Stimulated activated CD8-positive, alpha-beta memory T cell treated with anti-CD3 and anti-CD28 coated beads, Interleukin-4, amount 100 ng/mL, for 24 hours (primary cell): Measurements from ENCODE around the gene TIMM13.
"Not testable (repeated sequence)": the region's sequence is repeated elsewhere in the genome, so short reads cannot be mapped to it uniquely, and the experiment has no call there.

ENCODE experiments used
- DNase-seq: peaks from one replicate; pipeline ENCODE4 v3.0.0-alpha.2; 2020; ENCODE audit warnings: low read depth

TIMM13 gene

DNA sequence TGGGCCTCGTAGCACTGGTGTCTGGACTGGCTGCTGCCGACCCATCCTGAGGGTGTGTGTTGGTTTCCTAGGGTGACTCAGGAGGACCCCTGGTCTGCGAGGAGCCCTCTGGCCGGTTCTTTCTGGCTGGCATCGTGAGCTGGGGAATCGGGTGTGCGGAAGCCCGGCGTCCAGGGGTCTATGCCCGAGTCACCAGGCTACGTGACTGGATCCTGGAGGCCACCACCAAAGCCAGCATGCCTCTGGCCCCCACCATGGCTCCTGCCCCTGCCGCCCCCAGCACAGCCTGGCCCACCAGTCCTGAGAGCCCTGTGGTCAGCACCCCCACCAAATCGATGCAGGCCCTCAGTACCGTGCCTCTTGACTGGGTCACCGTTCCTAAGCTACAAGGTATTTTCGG, 13.8 kb downstream of the TIMM13 start:
- DNase-seq, result no peak

DNA sequence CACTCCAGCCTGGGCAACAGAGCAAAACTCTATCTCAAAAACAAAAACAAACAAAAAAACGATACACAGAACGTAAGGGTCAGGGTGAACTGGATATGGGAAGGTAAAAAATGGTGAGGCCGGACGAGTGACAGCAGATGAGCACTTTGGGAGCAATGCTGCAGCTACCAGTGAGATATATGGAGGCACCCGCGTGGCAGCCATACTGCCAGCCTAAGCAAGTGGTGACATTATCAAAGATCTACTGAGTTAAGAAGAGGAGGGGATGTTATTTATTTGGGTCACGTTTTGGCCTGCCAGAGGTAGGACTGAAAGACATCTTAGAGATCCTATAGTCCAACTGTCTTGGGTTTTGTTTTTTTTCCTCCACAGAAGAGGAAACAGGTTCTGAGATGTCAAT, 14.2 kb downstream of the TIMM13 start:
- no peak for DNase-seq

DNA sequence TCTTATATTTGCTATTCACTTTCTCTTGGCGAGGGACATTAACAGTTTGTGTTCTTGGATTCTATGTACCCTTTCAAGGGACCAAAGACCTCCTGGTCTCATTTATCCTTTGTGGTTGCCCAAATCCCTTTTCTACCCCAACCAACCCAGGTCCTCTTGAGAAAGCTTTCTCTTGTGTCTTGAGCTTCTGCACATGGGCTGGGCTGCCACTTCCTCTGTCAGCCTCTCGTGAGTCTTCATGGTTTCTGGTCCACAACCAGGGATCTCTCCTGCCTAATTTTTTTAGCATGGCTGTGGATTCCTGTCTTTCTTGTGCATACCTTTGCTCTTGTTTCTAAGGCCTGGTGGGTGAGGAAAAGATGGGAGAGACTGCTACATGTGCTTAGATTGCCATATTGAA, 14.9 kb downstream of the TIMM13 start:
- no peak for DNase-seq

DNA sequence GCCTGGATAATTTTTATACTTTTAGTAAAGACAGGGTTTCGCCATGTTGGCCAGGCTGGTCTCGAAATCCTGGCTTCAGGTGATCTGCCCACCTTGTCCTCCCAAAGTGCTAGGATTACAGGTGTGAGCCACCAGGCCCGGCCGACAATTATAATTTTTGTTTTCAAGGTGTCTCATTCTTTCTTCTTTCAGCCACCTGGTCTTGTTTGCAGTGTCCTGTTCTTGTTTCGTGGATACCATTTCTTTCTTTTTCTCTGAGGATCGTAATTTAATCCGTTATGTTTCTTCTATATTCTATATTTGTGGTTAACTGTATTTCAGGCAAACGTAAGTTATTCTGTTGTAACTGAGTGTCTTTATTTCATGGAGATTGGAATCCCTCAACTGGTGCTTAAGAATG, 15.7 kb downstream of the TIMM13 start:
- no peak for DNase-seq

DNA sequence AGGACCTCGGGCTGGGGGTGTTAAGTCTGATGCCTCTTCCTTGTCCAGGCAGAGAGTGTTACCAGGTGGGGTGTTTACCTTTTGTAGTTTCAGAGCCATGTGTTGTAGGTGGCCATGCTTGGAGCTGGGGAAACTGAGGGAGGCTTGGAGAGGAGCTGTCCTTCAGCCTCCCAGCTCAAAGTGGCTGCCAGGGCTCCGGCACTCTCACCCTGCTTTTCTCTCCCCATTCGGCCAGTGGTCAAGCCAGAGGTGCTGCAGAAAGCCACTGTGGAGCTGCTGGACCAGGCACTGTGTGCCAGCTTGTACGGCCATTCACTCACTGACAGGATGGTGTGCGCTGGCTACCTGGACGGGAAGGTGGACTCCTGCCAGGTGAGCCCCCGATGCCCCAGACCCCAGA, 17.4 kb downstream of the TIMM13 start:
- no peak for DNase-seq

DNA sequence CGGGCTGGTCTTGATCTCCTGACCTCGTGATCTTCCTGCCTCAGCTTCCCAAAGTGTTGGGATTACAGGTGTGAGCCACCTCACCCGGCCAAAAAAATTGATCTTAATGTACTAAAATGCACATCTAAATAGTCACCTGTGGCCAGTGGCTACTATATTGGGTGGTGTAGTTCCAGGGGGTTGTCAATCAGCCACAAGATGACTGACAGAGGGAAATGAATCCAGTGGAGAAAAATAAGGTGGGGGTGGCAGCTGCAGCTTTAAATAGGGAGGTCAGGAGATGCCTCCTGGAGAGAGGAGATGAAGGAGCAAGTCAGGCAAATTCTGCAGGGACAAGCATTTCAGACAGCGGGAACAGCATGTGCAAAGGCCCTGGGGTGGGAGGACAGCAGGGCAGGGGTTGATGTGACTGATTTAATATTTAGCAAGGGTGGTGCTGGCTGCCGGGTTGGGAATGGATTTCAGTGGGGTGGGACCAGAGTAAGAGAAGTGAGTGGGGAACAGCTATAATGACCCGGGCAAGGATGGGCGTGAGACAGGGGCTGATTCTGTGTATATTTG, 18.0 kb downstream of the TIMM13 start:
- DNase-seq, result no peak

DNA sequence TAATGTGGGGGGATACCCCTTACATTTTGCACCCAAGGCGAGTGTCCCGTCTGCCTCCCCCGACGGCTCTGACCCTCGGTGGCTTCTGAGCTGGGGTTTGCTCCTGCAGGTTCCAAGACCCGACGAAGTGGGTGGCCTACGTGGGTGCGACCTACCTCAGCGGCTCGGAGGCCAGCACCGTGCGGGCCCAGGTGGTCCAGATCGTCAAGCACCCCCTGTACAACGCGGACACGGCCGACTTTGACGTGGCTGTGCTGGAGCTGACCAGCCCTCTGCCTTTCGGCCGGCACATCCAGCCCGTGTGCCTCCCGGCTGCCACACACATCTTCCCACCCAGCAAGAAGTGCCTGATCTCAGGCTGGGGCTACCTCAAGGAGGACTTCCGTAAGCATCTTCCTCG, 19.1 kb downstream of the TIMM13 start:
- DNase-seq, result no peak

DNA sequence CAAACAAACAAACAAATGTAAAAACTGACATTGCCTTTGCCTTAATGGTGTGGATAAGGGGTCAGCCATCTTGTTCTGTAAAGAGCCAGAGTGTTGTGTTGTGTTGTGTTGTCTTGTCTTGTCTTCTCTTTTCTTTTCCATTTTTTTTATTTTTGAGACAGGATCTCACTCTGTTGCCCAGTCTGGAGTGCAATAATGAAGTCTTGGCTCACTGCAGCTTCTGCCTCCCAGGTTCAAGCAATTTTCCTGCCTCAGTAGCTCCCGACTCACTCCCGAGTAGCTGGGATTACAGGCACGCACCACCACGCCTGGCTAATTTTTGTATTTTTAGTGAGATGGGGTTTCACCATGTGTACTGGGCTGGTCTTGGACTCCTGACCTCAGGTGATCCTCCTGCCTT, 27.8 kb downstream of the TIMM13 start:
- no peak for DNase-seq

DNA sequence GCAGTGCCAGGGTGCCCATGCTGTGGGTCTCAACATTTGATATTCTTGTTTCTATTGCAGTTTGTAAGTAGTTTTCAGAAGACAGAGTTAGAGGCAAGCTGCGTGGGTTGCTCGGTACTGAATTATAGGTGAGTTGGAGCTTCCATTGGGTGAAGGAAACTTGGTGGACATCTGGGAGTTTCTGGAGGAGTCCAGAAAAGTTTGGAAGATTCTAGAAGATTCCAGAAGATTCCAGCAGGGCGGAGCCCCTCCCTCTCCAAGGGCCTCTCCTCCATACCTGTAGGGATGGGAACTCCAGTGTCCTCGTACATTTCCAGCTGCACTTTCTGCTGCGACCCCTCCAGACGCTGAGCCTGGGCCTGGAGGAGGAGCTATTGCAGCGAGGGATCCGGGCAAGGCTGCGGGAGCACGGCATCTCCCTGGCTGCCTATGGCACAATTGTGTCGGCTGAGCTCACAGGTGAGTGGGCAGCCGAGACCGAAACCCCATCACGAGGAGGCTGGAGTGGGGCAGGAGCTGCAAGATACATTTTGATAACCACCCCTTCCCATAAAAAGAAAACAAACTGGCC, 28.6 kb downstream of the TIMM13 start:
- DNase-seq, result no peak

DNA sequence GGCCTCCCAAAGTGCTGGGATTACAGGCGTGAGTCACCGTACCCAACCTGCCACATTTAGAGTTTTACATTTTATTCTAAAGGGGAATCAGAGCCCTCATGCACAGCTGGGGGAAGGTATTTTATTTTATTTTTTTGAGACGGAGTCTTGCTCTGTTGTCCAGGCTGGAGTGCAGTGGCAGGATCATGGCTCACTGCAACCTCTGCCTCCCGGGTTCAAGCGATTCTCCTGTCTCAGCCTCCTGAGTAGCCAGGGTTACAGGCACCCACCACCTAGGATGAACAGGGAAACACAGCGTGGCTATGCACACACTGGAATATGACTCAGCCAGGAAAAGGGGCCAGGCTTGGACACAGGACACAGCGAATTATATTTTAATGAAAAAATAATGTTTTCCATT, 30.2 kb downstream of the TIMM13 start:
- not testable (repeated sequence) for DNase-seq

DNA sequence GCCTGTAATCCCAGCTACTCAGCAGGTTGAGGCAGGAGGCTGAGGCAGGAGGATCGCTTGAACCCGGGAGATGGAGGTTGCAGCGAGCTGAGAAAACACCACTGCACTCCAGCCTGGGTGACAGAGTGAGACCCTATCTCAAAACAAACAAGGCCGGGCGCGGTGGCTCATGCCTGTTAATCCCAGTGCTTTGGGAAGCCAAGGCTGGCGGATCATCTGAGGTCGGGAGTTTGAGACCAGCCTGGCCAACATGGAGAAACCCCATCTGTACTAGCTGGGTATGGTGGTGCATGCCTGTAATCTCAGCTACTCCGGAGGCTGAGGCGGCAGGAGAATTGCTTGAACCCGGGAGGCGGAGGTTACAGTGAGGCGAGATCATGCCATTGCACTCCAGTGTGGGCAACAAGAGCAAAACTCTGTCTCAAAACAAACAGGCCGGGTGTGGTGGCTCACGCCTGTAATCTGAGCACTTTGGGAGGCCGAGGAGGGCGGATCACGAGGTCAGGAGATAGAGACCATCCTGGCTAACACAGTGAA, 32.0 kb downstream of the TIMM13 start:
- not testable (repeated sequence) for DNase-seq

DNA sequence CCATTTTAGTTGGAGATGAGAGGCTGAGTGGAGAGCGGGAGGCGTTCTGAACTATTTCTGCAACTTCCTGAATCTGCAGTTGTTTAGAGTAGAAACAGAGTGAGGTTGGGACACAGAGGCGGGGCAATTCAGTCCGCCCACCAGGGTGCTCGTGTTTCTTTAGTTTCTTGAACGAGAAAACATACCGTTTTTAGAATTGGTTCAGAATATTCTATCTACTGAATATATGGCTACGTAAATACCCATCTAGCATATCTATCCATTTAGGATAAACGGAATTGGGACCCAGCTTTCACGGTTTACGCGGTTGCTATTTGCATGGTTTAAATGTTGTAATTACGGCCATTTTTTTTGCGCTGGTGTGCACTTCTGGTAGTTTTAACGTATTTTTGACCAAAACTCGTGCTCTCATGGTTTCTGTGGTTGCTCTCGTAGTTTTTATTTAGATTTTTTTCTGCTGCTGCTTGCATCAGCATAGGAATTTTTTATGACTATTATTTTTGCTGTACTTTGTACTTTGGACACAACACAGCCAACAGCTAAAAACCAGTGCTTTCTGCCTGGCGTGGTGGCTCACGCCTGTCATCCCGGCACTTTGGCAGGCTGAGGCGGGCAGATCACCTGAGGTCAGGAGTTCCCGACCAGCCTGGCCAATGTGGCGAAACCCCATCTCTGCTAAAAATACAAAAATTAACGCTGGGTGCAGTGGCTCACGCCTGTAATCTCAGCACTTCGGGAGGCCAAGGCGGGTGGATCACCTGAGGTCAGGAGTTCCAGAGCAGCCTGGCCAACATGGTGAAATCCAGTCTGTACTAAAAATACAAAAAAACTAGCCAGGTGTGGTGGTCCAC, 32.7 kb downstream of the TIMM13 start:
- DNase-seq, result no peak

DNA sequence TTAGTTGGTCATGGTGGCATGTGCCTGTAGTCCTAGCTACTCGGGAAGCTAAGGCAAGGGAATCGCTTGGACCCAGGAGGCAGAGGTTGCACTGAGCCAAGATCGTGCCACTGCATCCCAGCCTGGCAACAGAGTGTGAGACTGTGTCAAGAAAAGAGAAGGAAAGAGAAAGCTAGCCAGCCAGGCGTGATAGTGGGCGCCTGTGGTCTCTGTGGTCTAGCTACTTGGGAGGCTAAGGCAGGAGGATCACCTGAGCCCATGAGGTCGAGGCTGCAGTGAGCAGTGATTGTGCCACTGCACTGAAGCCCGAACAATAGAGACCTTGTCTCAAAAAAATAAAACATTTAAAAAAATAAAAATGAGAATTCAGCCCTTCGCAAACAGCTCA, 33.3 kb downstream of the TIMM13 start:
- no peak for DNase-seq

DNA sequence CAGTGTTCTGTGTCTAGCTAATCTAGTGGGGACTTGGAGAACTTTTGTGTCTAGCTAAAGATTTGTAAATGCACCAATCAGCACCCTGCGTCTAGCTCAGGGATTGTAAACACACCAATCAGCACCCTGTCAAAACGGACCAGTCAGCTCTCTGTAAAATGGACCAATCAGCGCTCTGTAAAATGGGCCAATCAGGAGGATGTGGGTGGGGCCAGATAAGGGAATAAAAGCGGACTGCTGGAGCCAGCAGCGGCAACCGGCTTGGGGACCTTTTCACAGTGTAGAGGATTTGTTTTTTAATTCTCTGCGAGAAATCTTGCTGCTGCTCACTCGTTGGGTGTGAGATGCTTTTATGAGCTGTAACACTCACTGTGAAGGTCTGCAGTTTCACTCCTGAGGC, 34.5 kb downstream of the TIMM13 start:
- DNase-seq, result not testable (repeated sequence)

DNA sequence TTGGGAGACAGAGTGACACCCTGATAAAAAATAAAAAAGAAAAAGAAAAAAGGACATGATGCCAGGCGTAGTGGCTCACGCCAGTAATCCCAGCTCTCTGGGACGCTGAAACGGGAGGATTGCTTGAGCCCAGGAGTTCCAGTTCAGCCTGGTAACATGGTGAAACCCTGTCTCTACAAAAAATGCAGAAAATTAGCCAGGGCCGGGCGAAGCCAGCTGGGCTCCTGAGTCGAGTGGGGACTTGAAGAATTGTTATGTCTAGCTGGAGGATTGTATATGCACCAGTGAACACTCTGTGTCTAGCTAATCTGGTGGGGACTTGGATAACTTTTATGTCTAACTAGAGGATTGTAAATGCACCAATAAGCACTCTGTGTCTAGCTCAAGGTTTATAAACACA, 35.0 kb downstream of the TIMM13 start:
- no peak for DNase-seq

DNA sequence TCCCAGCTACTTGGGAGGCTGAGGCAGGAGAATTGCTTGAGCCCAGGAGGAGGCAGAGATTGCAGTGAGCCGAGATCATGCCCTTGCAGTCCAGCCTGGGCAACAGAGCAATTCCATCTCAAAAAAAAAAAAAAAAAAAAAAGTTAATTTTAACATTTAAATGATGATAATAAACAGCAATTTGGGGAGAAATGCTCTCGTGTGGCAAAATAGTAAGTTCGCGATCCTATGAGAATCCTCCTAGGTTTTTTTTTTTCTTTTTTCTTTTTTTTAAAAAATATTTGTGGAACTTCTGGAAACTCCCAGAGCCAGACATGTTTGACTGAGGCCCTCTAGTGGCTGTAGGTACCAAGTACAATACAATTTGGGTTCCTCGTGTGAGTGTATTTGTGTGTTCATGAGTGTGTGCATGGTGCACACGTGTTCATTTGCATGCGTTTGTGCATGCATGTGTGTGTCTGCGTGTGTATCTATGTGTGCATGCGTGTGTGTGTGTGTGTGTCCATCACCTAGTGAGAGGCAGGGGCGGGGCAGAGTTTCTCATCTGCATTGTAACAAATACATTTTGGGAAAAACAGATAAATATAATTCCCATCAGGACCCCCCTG, 36.2 kb downstream of the TIMM13 start:
- peak; percentile 9 for DNase-seq

DNA sequence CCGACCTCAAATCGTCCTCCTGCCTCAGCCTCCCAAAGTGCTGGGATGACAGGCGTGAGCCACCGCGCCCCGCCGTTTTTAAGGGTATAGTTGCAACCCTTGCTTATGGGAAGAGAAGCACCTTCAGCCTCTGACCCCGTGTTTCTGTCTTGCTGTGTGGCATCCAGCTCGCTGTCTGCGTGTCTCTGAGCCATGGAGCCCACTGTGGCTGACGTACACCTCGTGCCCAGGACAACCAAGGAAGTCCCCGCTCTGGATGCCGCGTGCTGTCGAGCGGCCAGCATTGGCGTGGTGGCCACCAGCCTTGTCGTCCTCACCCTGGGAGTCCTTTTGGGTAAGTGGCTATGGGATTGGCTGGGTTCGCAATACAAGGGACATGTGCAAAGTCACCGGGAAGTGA, 37.8 kb downstream of the TIMM13 start:
- no peak for DNase-seq

DNA sequence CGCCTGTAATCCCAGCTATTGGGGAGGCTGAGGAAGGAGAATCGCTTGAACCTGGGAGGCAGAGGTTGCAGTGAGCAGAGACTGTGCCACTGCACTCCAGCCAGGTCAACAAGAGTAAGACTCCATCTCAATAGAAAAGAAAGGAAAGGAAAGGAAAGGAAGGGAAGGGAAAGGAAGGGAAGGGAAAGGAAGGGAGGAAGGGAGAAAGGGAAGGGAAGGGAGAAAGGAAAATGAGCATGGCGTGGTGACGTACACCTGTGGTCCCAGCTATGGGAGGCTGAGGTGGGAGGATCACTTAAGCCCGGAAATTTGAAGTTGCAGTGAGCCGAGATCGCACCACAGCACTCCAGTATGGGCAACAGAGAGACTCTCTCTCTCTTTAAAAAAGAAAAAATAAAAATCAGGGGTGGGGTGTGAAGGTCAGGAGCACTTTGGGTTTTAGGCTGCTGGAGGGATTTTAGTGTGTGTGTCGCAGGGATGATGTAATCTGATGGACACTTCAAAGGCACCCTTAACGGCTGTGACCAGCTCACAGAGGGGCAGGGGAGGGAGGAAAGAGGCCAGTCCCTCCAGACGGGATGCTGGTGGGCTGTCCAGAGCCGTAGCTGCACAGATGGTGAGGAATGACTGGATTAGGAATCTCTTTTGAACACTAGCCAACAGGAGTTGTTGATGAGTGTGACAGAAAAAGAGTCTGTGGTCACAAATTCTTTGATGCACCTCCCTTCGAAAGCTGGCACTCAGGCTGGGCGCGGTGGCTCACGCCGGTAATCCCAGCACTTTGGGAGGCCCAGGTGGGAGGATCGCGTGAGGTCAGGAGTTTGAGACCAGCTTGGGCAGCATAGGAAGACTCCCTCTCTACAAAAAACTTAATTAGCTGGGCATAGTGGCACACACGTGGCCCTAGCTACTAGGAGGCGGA, 39.8 kb downstream of the TIMM13 start:
- DNase-seq, result no peak

DNA sequence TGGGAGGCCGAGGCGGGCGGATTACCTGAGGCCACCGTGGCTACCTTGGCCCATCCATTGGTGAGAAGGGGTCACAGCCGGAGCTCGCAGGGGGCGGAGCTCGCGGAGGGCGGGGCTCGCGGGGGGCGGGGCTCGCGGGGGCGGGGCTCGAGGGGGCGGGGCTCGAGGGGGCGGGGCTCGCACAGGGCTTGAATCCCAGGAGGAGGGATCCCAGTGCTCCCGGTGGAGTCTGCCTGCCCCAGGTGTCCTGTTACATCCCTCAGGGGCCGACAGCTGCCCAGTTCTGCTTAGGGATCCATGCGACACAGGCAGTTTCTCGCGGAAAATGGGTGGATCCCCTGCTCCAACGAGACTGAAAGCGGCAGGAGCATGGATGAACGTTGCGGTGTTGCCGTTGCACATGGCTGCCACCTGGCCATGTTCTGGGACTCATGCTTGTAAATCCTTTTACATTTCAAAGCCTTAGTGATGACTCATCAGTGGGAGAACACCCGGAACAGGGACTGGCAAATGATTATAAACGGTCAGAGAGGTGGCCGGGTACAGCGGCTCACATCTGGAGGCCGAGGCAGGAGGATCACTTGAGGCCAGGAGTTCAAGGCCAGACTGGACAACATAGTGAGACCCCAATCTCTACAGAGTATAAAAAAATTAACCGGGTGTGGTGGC, 42.2 kb downstream of the TIMM13 start:
- no peak for DNase-seq

DNA sequence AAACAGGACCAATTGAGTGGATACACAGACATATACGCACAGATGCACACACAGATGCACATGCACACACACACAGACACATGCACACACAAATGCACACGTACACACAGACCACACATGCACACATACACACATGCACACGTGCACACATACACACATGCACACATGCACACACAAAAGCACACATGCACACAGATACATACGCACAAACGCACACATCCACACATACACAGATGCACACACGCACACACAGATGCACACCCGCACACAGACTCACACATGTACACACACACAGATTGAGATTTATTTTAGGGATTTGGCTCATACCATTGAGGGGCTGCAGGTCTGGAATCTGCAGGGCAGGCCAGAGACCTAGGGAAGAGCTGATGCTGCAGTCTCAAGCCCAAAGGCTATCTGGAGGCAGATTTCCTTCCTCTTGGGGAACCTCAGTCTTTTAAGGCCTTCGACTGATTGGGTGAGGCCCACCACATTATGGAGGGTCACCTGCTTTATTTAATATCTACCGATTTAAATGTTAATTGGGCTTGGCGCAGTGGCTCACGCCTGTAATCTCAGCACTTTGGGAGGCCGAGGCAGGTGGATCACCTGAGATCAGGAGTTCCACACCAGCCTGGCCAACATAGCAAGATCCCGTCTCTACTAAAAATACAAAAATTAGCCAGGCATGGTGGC, 44.7 kb downstream of the TIMM13 start:
- no peak for DNase-seq
